HepG2 (cell line): ENCODE results near the gene COA1. TPM values are rescaled to one million over a fixed set of nuclear protein-coding genes. Genes with fewer than 3 reads are reported as not detected.

Experiments used
- EP300 ChIP-seq, 3 experiments: sonication (generic) in 1 of 3; formaldehyde crosslinking in 1 of 3; IDR thresholded peaks; 2 replicates each; pipeline versions ENCODE4 v1.5.1 to v1.6.1; 2011 to 2020; ENCODE audit warnings: low read depth in 2 of 3, low read length in 2 of 3, borderline replicate concordance in 1 of 3, improper control_type of control experiment in 1 of 3, mild to moderate bottlenecking in 1 of 3, missing genetic modification reagents in 1 of 3, moderate library complexity in 1 of 3
- GFI1 ChIP-seq: sonication (generic); formaldehyde crosslinking; IDR thresholded peaks from 2 replicates; pipeline ENCODE4 v1.5.0; 2020; ENCODE audit warnings: missing genetic modification reagents, mild to moderate bottlenecking, borderline replicate concordance
- GLI4 ChIP-seq: sonication (generic); formaldehyde crosslinking; IDR thresholded peaks from 2 replicates; pipeline ENCODE4 v1.5.1; 2020; ENCODE audit warnings: missing genetic modification reagents, mild to moderate bottlenecking, moderate library complexity, borderline replicate concordance
- HNF4G ChIP-seq, 2 experiments: sonication (generic) in 1 of 2; formaldehyde crosslinking in 1 of 2; IDR thresholded peaks; 2 replicates each; pipeline versions ENCODE4 v1.4.0 to v1.6.1; 2011 to 2020; ENCODE audit warnings: borderline replicate concordance in 2 of 2, low read depth in 2 of 2, mild to moderate bottlenecking in 2 of 2, low read length in 1 of 2, missing genetic modification reagents in 1 of 2, moderate library complexity in 1 of 2
- MXI1 ChIP-seq: IDR thresholded peaks from 3 replicates; pipeline ENCODE4 v1.6.1; 2012; ENCODE audit warnings: low read depth, low read length, inconsistent platforms, borderline replicate concordance
- RFXAP ChIP-seq: sonication (generic); formaldehyde crosslinking; IDR thresholded peaks from 2 replicates; pipeline ENCODE4 v1.4.0; 2020; ENCODE audit warnings: missing genetic modification reagents, borderline replicate concordance
- YEATS4 ChIP-seq: sonication (generic); formaldehyde crosslinking; IDR thresholded peaks from 2 replicates; pipeline ENCODE4 v1.4.0; 2020; ENCODE audit warnings: missing genetic modification reagents, borderline replicate concordance
- ZNF609 ChIP-seq: sonication (generic); formaldehyde crosslinking; IDR thresholded peaks from 2 replicates; pipeline ENCODE4 v1.4.0; 2020; ENCODE audit warnings: mild to moderate bottlenecking, missing genetic modification reagents, borderline replicate concordance
- ZNF780A ChIP-seq: sonication (generic); formaldehyde crosslinking; IDR thresholded peaks from 2 replicates; pipeline ENCODE4 v1.8.0; 2022; ENCODE audit warnings: mild to moderate bottlenecking, missing genetic modification reagents, moderate library complexity
- polyA plus RNA-seq, 8 experiments: library from polyadenylated mRNA; depleted of rRNA in 3 of 8; stranded (reverse) in 7 of 8; unstranded in 1 of 8; fragments of >200 nt; fragmentation: Illumina TruSeq in 4 of 8; extraction: Trizol in 4 of 8; gene quantifications; 2 replicates each; pipeline versions ENCODE4 v1.2.1 to v1.2.3, GENCODE V29; 2011 to 2016; ENCODE audit warnings: low read depth in 4 of 8, missing spikeins in 1 of 8, mixed read lengths in 1 of 8; ENCODE audit not compliant: insufficient read depth in 1 of 8
- total RNA-seq, 5 experiments: library from RNA; depleted of rRNA; stranded (reverse); fragments of >200 nt; fragmentation: Illumina TruSeq; extraction: Trizol; gene quantifications; 2 replicates each; pipeline ENCODE4 v1.2.3, GENCODE V29; 2016; ENCODE audit warnings: low read depth in 1 of 5
- TF ChIP-seq, protein P1 (sequence below): sonication (generic); formaldehyde crosslinking; IDR thresholded peaks from 2 replicates; pipeline ENCODE4 v1.9.0; 2021; ENCODE audit warnings: missing genetic modification reagents, mild to moderate bottlenecking, borderline replicate concordance
- TF ChIP-seq, protein P2 (sequence below): sonication (generic); formaldehyde crosslinking; IDR thresholded peaks from 2 replicates; pipeline ENCODE4 v1.4.0; 2020; ENCODE audit warnings: missing genetic modification reagents
- TF ChIP-seq, protein P3 (sequence below): sonication (generic); formaldehyde crosslinking; IDR thresholded peaks from 2 replicates; pipeline ENCODE4 v1.5.0; 2020; ENCODE audit warnings: mild to moderate bottlenecking, missing genetic modification reagents

Gene COA1
- total and polyA plus RNA-seq, 2 of the 13 experiments (the other 11 are each of a cell fraction or from before 2014, with no cell fraction given), result 33.2 to 65.7 TPM

DNA sequence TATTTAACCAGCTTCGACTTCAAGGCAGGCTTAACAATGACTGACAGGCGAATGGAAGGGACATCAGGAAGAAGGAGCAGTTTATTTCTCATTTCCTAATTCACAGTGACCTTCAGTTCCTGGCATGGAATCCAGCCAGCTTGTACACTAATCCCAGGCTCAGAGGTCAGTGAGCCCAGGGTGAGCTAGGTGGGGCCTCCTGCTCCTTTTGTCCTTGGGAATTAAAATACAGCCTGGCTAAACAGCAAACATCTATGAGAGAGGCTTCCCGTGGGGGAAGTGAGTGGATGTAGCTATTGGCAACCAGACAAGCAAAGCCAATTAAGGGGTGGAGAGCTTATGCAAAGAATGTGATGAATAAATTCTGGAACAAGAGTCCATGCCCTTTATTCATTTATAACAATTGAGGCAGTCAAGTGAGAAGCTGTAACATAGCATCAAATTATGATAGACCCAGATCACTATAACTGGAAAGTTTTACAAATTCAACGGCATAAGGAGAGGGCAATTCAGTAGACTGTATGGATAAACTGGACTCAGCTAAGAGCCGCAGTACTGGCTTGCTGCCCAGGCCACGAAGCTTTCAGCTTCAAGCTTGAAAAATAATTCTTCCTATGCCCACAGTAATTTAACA lies 89.3 kb downstream of the COA1 start (continued):
- TF ChIP-seq, protein P1, sequence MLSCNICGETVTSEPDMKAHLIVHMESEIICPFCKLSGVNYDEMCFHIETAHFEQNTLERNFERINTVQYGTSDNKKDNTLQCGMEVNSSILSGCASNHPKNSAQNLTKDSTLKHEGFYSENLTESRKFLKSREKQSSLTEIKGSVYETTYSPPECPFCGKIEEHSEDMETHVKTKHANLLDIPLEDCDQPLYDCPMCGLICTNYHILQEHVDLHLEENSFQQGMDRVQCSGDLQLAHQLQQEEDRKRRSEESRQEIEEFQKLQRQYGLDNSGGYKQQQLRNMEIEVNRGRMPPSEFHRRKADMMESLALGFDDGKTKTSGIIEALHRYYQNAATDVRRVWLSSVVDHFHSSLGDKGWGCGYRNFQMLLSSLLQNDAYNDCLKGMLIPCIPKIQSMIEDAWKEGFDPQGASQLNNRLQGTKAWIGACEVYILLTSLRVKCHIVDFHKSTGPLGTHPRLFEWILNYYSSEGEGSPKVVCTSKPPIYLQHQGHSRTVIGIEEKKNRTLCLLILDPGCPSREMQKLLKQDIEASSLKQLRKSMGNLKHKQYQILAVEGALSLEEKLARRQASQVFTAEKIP (CRISPR knock-in tag), result no peak
- TF ChIP-seq, protein P2, sequence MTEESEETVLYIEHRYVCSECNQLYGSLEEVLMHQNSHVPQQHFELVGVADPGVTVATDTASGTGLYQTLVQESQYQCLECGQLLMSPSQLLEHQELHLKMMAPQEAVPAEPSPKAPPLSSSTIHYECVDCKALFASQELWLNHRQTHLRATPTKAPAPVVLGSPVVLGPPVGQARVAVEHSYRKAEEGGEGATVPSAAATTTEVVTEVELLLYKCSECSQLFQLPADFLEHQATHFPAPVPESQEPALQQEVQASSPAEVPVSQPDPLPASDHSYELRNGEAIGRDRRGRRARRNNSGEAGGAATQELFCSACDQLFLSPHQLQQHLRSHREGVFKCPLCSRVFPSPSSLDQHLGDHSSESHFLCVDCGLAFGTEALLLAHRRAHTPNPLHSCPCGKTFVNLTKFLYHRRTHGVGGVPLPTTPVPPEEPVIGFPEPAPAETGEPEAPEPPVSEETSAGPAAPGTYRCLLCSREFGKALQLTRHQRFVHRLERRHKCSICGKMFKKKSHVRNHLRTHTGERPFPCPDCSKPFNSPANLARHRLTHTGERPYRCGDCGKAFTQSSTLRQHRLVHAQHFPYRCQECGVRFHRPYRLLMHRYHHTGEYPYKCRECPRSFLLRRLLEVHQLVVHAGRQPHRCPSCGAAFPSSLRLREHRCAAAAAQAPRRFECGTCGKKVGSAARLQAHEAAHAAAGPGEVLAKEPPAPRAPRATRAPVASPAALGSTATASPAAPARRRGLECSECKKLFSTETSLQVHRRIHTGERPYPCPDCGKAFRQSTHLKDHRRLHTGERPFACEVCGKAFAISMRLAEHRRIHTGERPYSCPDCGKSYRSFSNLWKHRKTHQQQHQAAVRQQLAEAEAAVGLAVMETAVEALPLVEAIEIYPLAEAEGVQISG, result peak; percentile 73
- TF ChIP-seq, protein P3, sequence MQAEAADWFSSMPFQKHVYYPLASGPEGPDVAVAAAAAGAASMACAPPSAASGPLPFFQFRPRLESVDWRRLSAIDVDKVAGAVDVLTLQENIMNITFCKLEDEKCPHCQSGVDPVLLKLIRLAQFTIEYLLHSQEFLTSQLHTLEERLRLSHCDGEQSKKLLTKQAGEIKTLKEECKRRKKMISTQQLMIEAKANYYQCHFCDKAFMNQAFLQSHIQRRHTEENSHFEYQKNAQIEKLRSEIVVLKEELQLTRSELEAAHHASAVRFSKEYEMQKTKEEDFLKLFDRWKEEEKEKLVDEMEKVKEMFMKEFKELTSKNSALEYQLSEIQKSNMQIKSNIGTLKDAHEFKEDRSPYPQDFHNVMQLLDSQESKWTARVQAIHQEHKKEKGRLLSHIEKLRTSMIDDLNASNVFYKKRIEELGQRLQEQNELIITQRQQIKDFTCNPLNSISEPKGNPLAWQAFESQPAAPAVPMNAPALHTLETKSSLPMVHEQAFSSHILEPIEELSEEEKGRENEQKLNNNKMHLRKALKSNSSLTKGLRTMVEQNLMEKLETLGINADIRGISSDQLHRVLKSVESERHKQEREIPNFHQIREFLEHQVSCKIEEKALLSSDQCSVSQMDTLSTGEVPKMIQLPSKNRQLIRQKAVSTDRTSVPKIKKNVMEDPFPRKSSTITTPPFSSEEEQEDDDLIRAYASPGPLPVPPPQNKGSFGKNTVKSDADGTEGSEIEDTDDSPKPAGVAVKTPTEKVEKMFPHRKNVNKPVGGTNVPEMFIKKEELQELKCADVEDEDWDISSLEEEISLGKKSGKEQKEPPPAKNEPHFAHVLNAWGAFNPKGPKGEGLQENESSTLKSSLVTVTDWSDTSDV (CRISPR knock-in tag), result no peak
- TF ChIP-seq RFXAP (peak; percentile 65; the same call in 1 of the 2 replicates), GLI4 (CRISPR knock-in tag) (no peak), HNF4G (IDR thresholded peaks at IDR 0.05; ENCODE audit: borderline replicate concordance, low read depth, low read length) (peak; percentile 94), HNF4G (CRISPR knock-in tag; IDR thresholded peaks at IDR 0.05; ENCODE audit: borderline replicate concordance, low read depth) (peak; percentile 95; the same call in 1 of the 2 replicates), ZNF609 (CRISPR knock-in tag) (peak; percentile 89), GFI1 (CRISPR knock-in tag) (no peak), ZNF780A (no peak), MXI1 (peak; percentile 67; the same call in 1 of the 3 replicates), EP300 (IDR thresholded peaks at IDR 0.05; ENCODE audit: low read depth in 2 of 2, low read length in 2 of 2) (peak; percentile 89 to 91), EP300 (CRISPR knock-in tag; IDR thresholded peaks at IDR 0.05; ENCODE audit: borderline replicate concordance) (peak; percentile 84; the same call in 1 of the 2 replicates), YEATS4 (peak; percentile 57; the same call in 1 of the 2 replicates)
